GM12872 (cell line): ENCODE results near the gene PMVK.

ENCODE experiments used
- TF ChIP-seq, protein P1 (sequence below): IDR thresholded peaks from 3 replicates; pipeline ENCODE4 v1.5.1; 2011; ENCODE audit warnings: low read depth, mild to moderate bottlenecking, low read length, moderate library complexity; ENCODE audit not compliant: insufficient read depth

Gene PMVK

DNA sequence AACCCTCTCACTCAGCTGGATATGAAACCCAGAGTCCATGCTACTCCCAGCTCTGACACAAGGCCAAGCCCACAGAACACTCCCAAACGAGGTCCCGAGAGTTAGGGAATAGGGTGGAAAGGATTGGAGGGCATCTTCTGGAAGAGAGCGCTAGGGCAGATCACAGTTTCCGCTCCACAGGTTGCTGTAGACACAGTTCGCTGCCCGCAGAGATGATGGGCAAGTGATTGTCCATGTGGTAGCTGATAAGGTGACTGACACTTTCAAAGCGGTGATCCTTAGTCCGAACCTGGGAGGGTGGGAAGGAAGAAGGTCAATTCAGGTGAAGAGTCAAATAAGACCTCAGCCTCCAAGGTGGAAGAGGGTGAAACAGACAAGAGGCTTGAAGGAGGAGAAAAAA, 27.1 kb upstream of the PMVK start:
- TF ChIP-seq, protein P1, sequence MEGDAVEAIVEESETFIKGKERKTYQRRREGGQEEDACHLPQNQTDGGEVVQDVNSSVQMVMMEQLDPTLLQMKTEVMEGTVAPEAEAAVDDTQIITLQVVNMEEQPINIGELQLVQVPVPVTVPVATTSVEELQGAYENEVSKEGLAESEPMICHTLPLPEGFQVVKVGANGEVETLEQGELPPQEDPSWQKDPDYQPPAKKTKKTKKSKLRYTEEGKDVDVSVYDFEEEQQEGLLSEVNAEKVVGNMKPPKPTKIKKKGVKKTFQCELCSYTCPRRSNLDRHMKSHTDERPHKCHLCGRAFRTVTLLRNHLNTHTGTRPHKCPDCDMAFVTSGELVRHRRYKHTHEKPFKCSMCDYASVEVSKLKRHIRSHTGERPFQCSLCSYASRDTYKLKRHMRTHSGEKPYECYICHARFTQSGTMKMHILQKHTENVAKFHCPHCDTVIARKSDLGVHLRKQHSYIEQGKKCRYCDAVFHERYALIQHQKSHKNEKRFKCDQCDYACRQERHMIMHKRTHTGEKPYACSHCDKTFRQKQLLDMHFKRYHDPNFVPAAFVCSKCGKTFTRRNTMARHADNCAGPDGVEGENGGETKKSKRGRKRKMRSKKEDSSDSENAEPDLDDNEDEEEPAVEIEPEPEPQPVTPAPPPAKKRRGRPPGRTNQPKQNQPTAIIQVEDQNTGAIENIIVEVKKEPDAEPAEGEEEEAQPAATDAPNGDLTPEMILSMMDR = no peak

DNA sequence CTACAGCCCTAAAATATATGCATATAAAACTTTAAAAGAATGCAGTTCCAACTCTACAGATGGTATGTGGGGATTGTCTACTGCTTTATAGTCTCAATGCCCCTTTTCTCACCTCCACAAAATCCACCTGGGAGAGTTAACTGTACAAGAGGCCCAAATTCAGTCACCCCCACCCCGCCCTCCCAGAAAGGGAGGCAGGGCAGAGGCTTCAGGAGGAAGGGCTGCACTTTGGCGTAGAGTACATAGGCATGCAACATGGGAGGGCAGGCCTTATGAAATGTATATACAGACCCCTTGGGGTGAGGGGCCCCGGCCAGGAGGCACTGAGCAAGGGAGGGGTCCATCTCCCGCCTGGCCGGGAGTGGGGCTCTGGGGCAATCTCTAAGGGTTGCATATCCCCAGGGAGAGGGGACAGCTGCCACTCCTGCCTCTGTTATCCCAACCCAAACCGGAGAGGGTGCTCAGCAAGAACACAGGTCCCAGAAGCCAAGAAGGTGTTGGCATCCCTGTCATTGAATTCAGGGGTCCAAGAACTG, 26.3 kb upstream of the PMVK start:
- TF ChIP-seq, protein P1 = no peak

DNA sequence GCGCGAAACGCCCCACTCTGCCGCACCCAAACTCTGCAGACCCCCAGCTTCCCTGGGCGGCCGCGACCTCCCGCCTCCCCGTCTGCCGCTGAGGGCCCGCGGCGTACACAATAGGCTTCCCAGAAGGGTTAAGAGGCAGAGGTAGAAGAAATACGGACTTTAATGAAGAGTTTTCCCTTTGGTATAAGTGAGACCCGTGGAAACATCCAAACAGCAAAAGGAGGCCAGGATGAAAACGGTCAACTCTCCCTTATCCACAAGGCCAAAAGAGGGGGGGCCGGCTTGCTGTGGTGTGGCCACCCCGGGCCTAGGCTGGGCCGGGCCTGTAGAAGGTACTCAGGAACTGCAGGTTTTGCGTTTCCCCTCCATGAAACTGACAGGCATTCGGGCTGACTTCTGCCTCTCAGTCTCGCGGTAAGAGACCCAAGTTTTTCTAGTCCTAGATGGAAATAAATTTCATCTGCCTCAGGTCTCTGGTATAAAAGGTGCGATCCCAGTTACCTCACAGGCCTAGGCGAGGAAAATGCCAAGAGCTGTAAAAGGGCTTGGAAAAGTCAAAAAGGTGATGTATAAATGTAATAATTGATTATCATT, 25.7 kb upstream of the PMVK start:
- TF ChIP-seq, protein P1 = no peak

DNA sequence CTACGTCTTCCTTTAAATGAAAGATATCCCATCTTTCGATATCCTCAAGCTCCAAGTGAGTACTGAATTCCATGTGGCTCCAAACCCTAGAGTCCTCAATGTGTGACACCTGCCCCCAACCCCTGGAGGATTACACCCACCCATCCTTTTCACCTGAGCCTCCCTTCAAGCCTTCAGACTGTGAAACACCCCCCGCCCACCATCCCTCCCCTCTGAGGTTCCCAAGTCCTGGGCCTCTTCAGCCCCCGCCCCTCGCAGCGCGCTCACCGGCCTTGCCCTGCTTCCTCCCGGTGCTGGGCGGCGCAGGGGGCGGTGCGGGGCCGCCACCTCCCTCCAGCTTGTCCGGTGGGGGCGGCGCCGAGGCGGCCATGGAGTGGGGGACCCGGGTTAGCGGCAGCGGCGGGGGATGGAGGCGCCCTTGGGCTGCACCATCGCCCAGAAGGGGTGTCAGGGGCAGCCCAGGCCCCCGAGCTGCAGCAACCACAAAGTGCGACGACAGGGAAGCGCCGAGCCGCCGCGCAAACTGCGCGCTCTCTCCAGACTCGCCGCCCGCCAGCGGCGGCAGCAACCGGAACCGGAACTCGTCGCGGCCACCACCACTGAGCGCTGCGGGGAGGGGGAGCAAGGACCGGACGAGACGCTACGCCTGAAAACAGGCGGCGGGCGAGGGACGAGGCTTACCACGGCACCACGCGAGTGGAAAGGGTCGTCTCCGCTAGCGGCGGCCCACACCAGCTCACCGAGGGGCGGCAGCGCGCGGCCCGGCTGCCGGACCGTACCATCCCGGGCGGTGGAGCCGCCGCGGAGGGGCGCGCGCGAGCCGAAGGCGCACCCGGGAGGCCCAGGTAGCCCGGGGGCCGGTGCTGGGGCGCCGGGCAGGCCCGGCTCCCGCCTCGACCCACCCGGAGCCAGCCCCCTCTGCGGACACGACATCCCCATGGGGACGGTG, 25.0 kb upstream of the PMVK start, which contains the start of gene PYGO2:
TSS of gene PYGO2 (minus strand) at position 576 of the 949 bp plus-strand sequence. CDS start at position 370, 206 bp downstream.
- TF ChIP-seq, protein P1 = peak; percentile 59; the same call in 2 of the 3 replicates

DNA sequence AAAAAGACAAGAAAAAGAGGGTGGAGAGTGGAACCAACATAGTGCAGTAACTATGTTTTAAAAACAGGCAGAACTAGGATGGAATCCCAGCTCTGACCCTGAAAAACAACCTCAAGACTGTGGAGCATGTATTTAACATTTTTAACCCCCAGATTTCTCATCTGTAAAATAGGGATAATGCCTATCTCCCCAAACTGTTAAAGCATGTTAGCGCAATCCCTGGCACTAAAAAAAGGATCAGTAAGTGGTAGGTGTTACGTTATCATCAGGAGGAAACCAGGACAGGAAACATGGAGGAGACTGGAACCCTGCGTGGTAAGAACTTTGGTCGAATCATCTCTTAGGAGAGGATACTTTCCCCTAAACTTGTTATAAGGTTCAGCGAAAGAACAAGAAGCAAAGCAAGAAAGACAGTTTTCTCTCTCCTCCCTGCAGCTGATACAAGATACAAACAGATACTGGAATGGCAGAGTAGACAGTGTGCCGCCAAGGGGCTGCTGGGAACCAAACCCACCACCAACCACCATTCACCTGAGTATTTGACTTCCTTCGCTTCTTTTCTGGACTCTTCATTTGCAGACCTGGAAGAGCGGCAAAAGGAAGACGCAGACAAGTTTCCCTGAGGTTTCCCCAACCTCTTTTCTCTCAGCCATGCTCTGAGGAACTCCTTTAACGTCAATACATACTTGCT, 24.1 kb upstream of the PMVK start:
- TF ChIP-seq, protein P1 = no peak

DNA sequence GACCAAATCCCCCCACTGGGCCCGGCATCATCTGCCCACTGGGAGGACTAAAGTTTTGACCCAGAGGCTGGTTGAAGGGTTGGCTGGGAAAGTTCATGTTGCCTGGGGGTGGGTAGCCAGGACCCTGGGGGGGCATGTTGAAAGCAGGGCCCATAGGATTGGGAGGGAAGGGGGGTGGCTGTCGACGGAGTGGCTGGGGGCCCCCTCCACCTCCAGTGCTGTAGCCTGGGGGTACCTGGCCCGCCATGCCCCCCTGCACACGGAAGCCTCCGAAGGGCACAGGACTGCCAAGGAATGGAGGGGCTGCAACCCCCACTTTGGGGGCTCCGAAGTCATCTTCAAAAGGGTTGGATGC, 22.9 kb upstream of the PMVK start:
- TF ChIP-seq, protein P1 = no peak
